Measurements from ENCODE around the gene SP9. TPM values are rescaled to one million over a fixed set of nuclear protein-coding genes. Genes with fewer than 3 reads are reported as not detected.

Gene SP9
- total and polyA plus RNA-seq, 9 of the 15 experiments (the other 6 are each of a cell fraction or from before 2014, with no cell fraction given), result 0.04 to 0.23 (median 0.11) TPM; not detected in 3

Other genes starting within 250 kb of the SP9 start
- gene OLA1, start 86.4 kb upstream of the SP9 start, total RNA-seq (2014; rRNA removed), result 196 and 225 TPM in 2 replicates
- 264 and 282 TPM in 2 replicates for gene OLA1, start 86.4 kb upstream of the SP9 start, total RNA-seq (2014; rRNA removed; fragmentation: Illumina TruSeq; extraction: Trizol)
- 205 and 225 TPM in 2 replicates for gene OLA1, start 86.4 kb upstream of the SP9 start, total RNA-seq (2015; rRNA removed; fragmentation: Illumina TruSeq; extraction: Trizol)
- 207 and 216 TPM in 2 replicates for gene OLA1, start 86.4 kb upstream of the SP9 start, total RNA-seq (2021)
- gene OLA1, start 86.4 kb upstream of the SP9 start, polyA plus RNA-seq (2011; rRNA removed), result 272 and 334 TPM in 2 replicates
- gene OLA1, start 86.4 kb upstream of the SP9 start, polyA plus RNA-seq (2014; fragmentation: Illumina TruSeq; extraction: Trizol), result 293 and 353 TPM in 2 replicates
- gene OLA1, start 86.4 kb upstream of the SP9 start, polyA plus RNA-seq (2014; fragmentation: Nextera tagmentation; extraction: Ambion mirVana), result 100 to 1,000 TPM; 208 to 222 TPM
- 270 and 272 TPM in 2 replicates for gene OLA1, start 86.4 kb upstream of the SP9 start, polyA plus RNA-seq (2014; rRNA removed)
- 14.0 and 21.8 TPM in 2 replicates for gene SCRN3, start 60.8 kb downstream of the SP9 start, total RNA-seq (2014; rRNA removed)
- gene SCRN3, start 60.8 kb downstream of the SP9 start, total RNA-seq (2014; rRNA removed; fragmentation: Illumina TruSeq; extraction: Trizol), result 20.6 and 23.5 TPM in 2 replicates
- gene SCRN3, start 60.8 kb downstream of the SP9 start, total RNA-seq (2015; rRNA removed; fragmentation: Illumina TruSeq; extraction: Trizol), result 20.0 and 20.4 TPM in 2 replicates
- gene SCRN3, start 60.8 kb downstream of the SP9 start, total RNA-seq (2021), result 15.3 and 20.3 TPM in 2 replicates
- gene SCRN3, start 60.8 kb downstream of the SP9 start, polyA plus RNA-seq (2011; rRNA removed), result 12.6 and 18.1 TPM in 2 replicates
- 14.2 and 16.9 TPM in 2 replicates for gene SCRN3, start 60.8 kb downstream of the SP9 start, polyA plus RNA-seq (2014; fragmentation: Illumina TruSeq; extraction: Trizol)
- 10 to 100 TPM in 1 of 2 experiments, 1 to 10 TPM in 1; 7.7 to 11.0 TPM for gene SCRN3, start 60.8 kb downstream of the SP9 start, polyA plus RNA-seq (2014; fragmentation: Nextera tagmentation; extraction: Ambion mirVana)
- gene SCRN3, start 60.8 kb downstream of the SP9 start, polyA plus RNA-seq (2014; rRNA removed), result 20.2 and 21.3 TPM in 2 replicates
- gene GPR155, start 152.1 kb downstream of the SP9 start, total RNA-seq (2014; rRNA removed), result 0.04 TPM in 1 of 2 replicates, not detected in the other
- 0.10 and 0.18 TPM in 2 replicates for gene GPR155, start 152.1 kb downstream of the SP9 start, total RNA-seq (2014; rRNA removed; fragmentation: Illumina TruSeq; extraction: Trizol)
- 0.08 and 0.11 TPM in 2 replicates for gene GPR155, start 152.1 kb downstream of the SP9 start, total RNA-seq (2015; rRNA removed; fragmentation: Illumina TruSeq; extraction: Trizol)
- 0.11 TPM in 2 replicates for gene GPR155, start 152.1 kb downstream of the SP9 start, total RNA-seq (2021)
- 0.40 and 0.49 TPM in 2 replicates for gene GPR155, start 152.1 kb downstream of the SP9 start, polyA plus RNA-seq (2011; rRNA removed)
- gene GPR155, start 152.1 kb downstream of the SP9 start, polyA plus RNA-seq (2014; fragmentation: Illumina TruSeq; extraction: Trizol), result 0.06 and 0.10 TPM in 2 replicates
- under 1 TPM; 0.04 to 0.11 TPM for gene GPR155, start 152.1 kb downstream of the SP9 start, polyA plus RNA-seq (2014; fragmentation: Nextera tagmentation; extraction: Ambion mirVana)
- 0.04 and 0.36 TPM in 2 replicates for gene GPR155, start 152.1 kb downstream of the SP9 start, polyA plus RNA-seq (2014; rRNA removed)